VCaP (cell line): ENCODE results near the gene INS.
"Not testable (repeated sequence)": the region's sequence is repeated elsewhere in the genome, so short reads cannot be mapped to it uniquely, and the experiment has no call there.

Experiments used
- H3K27ac ChIP-seq: fragments of 450-650 bp; 2 replicates; pipeline ENCODE4 v1.5.1; 2017
- CTCF ChIP-seq: fragments of 450-650 bp; conservative IDR thresholded peaks from 2 replicates; pipeline ENCODE4 v1.5.1; 2017; ENCODE audit warnings: mild to moderate bottlenecking, moderate library complexity

The INS gene

GRCh38 chr11:2185324-2186085, 24.5 kb upstream of the INS start:
- no peak for TF ChIP-seq CTCF
- no peak overlapping the region for H3K27ac ChIP-seq

- no peak for TF ChIP-seq CTCF
- no peak overlapping the region for H3K27ac ChIP-seq
Observed at GRCh38 chr11:2182692-2183474, 21.9 kb upstream of the INS start.

- no peak for TF ChIP-seq CTCF
- no peak overlapping the region for H3K27ac ChIP-seq
Observed at GRCh38 chr11:2182075-2182474, 21.1 kb upstream of the INS start.

GRCh38 chr11:2180789-2181370, 19.9 kb upstream of the INS start:
- no peak for TF ChIP-seq CTCF
- H3K27ac ChIP-seq, result no peak overlapping the region

- H3K27ac ChIP-seq, result no peak overlapping the region
- no peak for TF ChIP-seq CTCF
Observed at GRCh38 chr11:2180347-2180746, 19.3 kb upstream of the INS start.

- no peak overlapping the region for H3K27ac ChIP-seq
- TF ChIP-seq CTCF, result no peak
Observed at GRCh38 chr11:2179516-2179915, 18.5 kb upstream of the INS start.

- no peak overlapping the region for H3K27ac ChIP-seq
- no peak for TF ChIP-seq CTCF
Observed at GRCh38 chr11:2178906-2179494, 18.0 kb upstream of the INS start.

GRCh38 chr11:2178055-2178773, 17.2 kb upstream of the INS start:
- H3K27ac ChIP-seq, result not testable (repeated sequence)
